ENCODE results near the gene ZNF512B.

GRCh38 chr20:64006490-64006889 lies 36.8 kb upstream of the ZNF512B start:
- TF ChIP-seq CTCF (IDR thresholded peaks at IDR 0.05; ENCODE audit: low read length) = no peak
- no peak for TF ChIP-seq EZH2 (IDR thresholded peaks at IDR 0.05; ENCODE audit: borderline replicate concordance, low read length)

Data from OCI-LY1 (cell line).